ENCODE measurements around the gene SLC16A11.

GRCh38 chr17:7017827-7018200 lies 26.1 kb downstream of the SLC16A11 start:
- TF ChIP-seq, protein P1, sequence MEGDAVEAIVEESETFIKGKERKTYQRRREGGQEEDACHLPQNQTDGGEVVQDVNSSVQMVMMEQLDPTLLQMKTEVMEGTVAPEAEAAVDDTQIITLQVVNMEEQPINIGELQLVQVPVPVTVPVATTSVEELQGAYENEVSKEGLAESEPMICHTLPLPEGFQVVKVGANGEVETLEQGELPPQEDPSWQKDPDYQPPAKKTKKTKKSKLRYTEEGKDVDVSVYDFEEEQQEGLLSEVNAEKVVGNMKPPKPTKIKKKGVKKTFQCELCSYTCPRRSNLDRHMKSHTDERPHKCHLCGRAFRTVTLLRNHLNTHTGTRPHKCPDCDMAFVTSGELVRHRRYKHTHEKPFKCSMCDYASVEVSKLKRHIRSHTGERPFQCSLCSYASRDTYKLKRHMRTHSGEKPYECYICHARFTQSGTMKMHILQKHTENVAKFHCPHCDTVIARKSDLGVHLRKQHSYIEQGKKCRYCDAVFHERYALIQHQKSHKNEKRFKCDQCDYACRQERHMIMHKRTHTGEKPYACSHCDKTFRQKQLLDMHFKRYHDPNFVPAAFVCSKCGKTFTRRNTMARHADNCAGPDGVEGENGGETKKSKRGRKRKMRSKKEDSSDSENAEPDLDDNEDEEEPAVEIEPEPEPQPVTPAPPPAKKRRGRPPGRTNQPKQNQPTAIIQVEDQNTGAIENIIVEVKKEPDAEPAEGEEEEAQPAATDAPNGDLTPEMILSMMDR (IDR thresholded peaks at IDR 0.05) = no peak
- no peak for TF ChIP-seq POLR2A (IDR thresholded peaks at IDR 0.05)
